ENCODE data around the gene FARP1.

GRCh38 chr13:98216711-98217285 is 73.9 kb downstream of the FARP1 start:
- no peak for TF ChIP-seq POLR2A (IDR thresholded peaks at IDR 0.05; ENCODE audit: low read depth, low read length)
- no peak for TF ChIP-seq ATF2 (IDR thresholded peaks at IDR 0.05; ENCODE audit: low read length)
- no peak for TF ChIP-seq FOS (IDR thresholded peaks at IDR 0.05; ENCODE audit: borderline replicate concordance, extremely low read depth, insufficient read length)
- TF ChIP-seq TAF1 (IDR thresholded peaks at IDR 0.05; ENCODE audit: borderline replicate concordance, low read depth, low read length), result no peak
- TF ChIP-seq BHLHE40 (IDR thresholded peaks at IDR 0.05; ENCODE audit: borderline replicate concordance in 1 of 2, low read depth in 2 of 2, low read length in 1 of 2), result no peak
- TF ChIP-seq USF2 (IDR thresholded peaks at IDR 0.05; ENCODE audit: borderline replicate concordance, low read depth, low read length), result no peak
- TF ChIP-seq SRF (IDR thresholded peaks at IDR 0.05; ENCODE audit: low read depth in 2 of 2, low read length in 2 of 2), result no peak
- TF ChIP-seq EP300 (IDR thresholded peaks at IDR 0.05; ENCODE audit: borderline replicate concordance in 1 of 2, control insufficient read depth in 1 of 2, low read depth in 2 of 2, low read length in 2 of 2), result no peak
- TF ChIP-seq CTCF (IDR thresholded peaks at IDR 0.05 in 2 of 3, conservative IDR thresholded peaks at IDR 0.05 in 1 of 3; ENCODE audit: control insufficient read depth in 2 of 3, extremely low read depth in 1 of 3, insufficient read depth in 1 of 3, low read depth in 3 of 3, low read length in 3 of 3), result no peak
- TF ChIP-seq DPF2 (IDR thresholded peaks at IDR 0.05), result no peak
- TF ChIP-seq PML (IDR thresholded peaks at IDR 0.05; ENCODE audit: low read length), result no peak
- TF ChIP-seq SKIL (IDR thresholded peaks at IDR 0.05; ENCODE audit: low read depth, poor library complexity, severe bottlenecking), result no peak
